ENCODE results near the gene CWF19L2.

- TF ChIP-seq POLR2AphosphoS5 (IDR thresholded peaks at IDR 0.05; ENCODE audit: low read depth, low read length) = no peak
- no peak for TF ChIP-seq TAF1 (IDR thresholded peaks at IDR 0.05; ENCODE audit: borderline replicate concordance, insufficient read depth, low read length)
- no peak for TF ChIP-seq REST (IDR thresholded peaks at IDR 0.05; ENCODE audit: insufficient read depth in 1 of 2, low read depth in 2 of 2, low read length in 2 of 2)
- no peak for TF ChIP-seq SIN3A (IDR thresholded peaks at IDR 0.05; ENCODE audit: borderline replicate concordance, insufficient read depth, low read length)
These were observed 21.3 kb upstream of the CWF19L2 start for GRCh38 chr11:107478922-107479321.

All from PFSK-1 (cell line).